OCI-LY7 (cell line): ENCODE measurements around the gene EMX2. TPM values are rescaled to one million over a fixed set of nuclear protein-coding genes. Genes with fewer than 3 reads are reported as not detected.

ENCODE experiments used
- BruUV-seq: library from RNA; stranded (reverse); fragments of 400-500 nt; replicated peaks from 2 replicates; lab custom pipeline; 2021; lab: Mats Ljungman, UMichigan
- CTCF ChIA-PET: fragments of 300-600 bp; sonication (Branson Sonifier 250); formaldehyde crosslinking; loops from one replicate; lab custom pipeline; 2022; ENCODE audit warnings: antibody characterized with exemption; ENCODE audit not compliant: unreplicated experiment; lab: Charles Lee
- POLR2A ChIA-PET: fragments of 300-600 bp; sonication (Branson Sonifier 250); formaldehyde crosslinking; loops from one replicate; lab custom pipeline; 2022; ENCODE audit warnings: antibody characterized with exemption; lab: Charles Lee
- DNase-seq: peaks from one replicate; pipeline ENCODE4 v3.0.0-alpha.2; 2015; ENCODE audit warnings: low spot score
- H2AFZ ChIP-seq: fragments of 200-600 bp; sonication (generic), shearing (Covaris generic); 2 replicates; pipeline ENCODE4 v1.6.1; 2014; ENCODE audit warnings: mild to moderate bottlenecking, antibody characterized with exemption, low read length, moderate library complexity
- H3K27ac ChIP-seq: fragments of 200-600 bp; sonication (generic); 2 replicates; pipeline ENCODE4 v1.5.1; 2014; ENCODE audit warnings: mixed run types, low read depth, mild to moderate bottlenecking, moderate library complexity, low read length, inconsistent platforms; ENCODE audit not compliant: poor library complexity, severe bottlenecking
- H3K36me3 ChIP-seq: fragments of 200-600 bp; sonication (generic); 2 replicates; pipeline ENCODE4 v1.6.1; 2014; ENCODE audit warnings: mild to moderate bottlenecking, antibody characterized with exemption, low read length, moderate library complexity, mixed read lengths; ENCODE audit not compliant: insufficient read depth
- H3K4me1 ChIP-seq: fragments of 200-600 bp; sonication (generic); 2 replicates; pipeline ENCODE4 v1.5.1; 2014; ENCODE audit warnings: mild to moderate bottlenecking, low read length; ENCODE audit not compliant: insufficient read depth, poor library complexity, severe bottlenecking
- H3K4me2 ChIP-seq: fragments of 200-600 bp; sonication (generic); 2 replicates; pipeline ENCODE4 v1.6.1; 2014; ENCODE audit warnings: mild to moderate bottlenecking, low read length
- H3K4me3 ChIP-seq: fragments of 200-600 bp; sonication (generic); 2 replicates; pipeline ENCODE4 v1.5.1; 2014; ENCODE audit warnings: mild to moderate bottlenecking, low read depth, low read length; ENCODE audit not compliant: poor library complexity, severe bottlenecking
- H3K79me2 ChIP-seq: fragments of 200-600 bp; sonication (generic); 2 replicates; pipeline ENCODE4 v1.6.1; 2016; ENCODE audit warnings: low read depth, mild to moderate bottlenecking, low read length, moderate library complexity, mixed read lengths; ENCODE audit not compliant: insufficient read depth
- H3K9me2 ChIP-seq: fragments of 200-600 bp; sonication (generic); 2 replicates; pipeline ENCODE4 v1.6.1; 2016; ENCODE audit warnings: mild to moderate bottlenecking, low read length, mixed read lengths; ENCODE audit not compliant: insufficient read depth
- H3K9me3 ChIP-seq: fragments of 200-600 bp; sonication (generic); 2 replicates; pipeline ENCODE4 v1.6.1; 2014; ENCODE audit warnings: mild to moderate bottlenecking, mixed run types, low read length, mixed read lengths
- H4K20me1 ChIP-seq: fragments of 200-600 bp; sonication (generic); 2 replicates; pipeline ENCODE4 v1.6.1; 2014; ENCODE audit warnings: mild to moderate bottlenecking, antibody characterized with exemption, low read length, moderate library complexity, mixed read lengths; ENCODE audit not compliant: insufficient read depth
- EZH2phosphoT487 ChIP-seq: fragments of 200-600 bp; sonication (generic); IDR thresholded peaks from 2 replicates; pipeline ENCODE4 v1.6.1; 2018; ENCODE audit warnings: low read depth, borderline replicate concordance, mild to moderate bottlenecking, mixed run types, antibody characterized with exemption, low read length, moderate library complexity, mixed read lengths
- intact Hi-C: fragments of 100-400 bp; cut with micrococcal nuclease; formaldehyde crosslinking; loops from one replicate; pipeline ENCODE4 v1.10.0; 2022; ENCODE audit not compliant: unreplicated experiment
- total RNA-seq, 2 experiments: library from RNA; depleted of rRNA in 1 of 2; stranded (reverse); fragments of >200 nt in 1 of 2; shearing (Covaris generic) in 1 of 2; gene quantifications; 2 replicates each; pipeline ENCODE4 v1.2.3, GENCODE V29; 2014 to 2022
- TF ChIP-seq, protein P1 (sequence below): fragments of 200-600 bp; sonication (generic); conservative IDR thresholded peaks from 2 replicates; pipeline ENCODE4 v1.5.1; 2014; ENCODE audit warnings: mild to moderate bottlenecking, antibody characterized with exemption, low read length, moderate library complexity, mixed read lengths

The EMX2 gene
- total RNA-seq, 2 experiments from 2014 or later, result not detected

DNA sequence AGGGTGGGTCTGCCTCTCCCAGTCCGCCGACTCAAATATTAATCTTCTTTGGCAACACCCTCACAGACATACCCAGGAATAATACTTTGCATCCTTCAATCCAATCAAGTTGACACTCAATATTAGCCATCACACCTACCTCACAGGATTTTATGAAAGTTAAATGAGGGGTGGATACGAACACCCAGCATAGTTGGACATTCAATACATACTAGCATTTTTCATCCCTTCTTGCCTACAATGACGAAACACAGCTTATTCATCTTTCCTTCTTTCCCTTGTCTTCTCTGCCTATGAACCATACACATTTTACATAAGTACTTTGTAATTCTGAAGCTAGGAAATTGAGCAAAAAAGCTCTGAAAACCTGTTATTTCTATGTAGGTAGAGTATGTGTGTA is 48.5 kb downstream of the EMX2 start:
- H3K4me3 ChIP-seq, result no peak overlapping the region
- no TSS peak for BruUV-seq
- DNase-seq, result no peak
- intact Hi-C loops, result no loop called here
- H2AFZ ChIP-seq, result no peak overlapping the region
- no peaks in the 10 kb centered on the region for H3K9me3 ChIP-seq
- H3K36me3 ChIP-seq, result no peaks in the 10 kb centered on the region
- no peak overlapping the region for H3K4me2 ChIP-seq
- ChIA-PET CTCF (no interaction called here), POLR2A (no interaction called here)
- no peak overlapping the region for H3K27ac ChIP-seq
- no peaks in the 10 kb centered on the region for H3K4me1 ChIP-seq
- TF ChIP-seq EZH2phosphoT487, result no peak
- TF ChIP-seq, protein P1, sequence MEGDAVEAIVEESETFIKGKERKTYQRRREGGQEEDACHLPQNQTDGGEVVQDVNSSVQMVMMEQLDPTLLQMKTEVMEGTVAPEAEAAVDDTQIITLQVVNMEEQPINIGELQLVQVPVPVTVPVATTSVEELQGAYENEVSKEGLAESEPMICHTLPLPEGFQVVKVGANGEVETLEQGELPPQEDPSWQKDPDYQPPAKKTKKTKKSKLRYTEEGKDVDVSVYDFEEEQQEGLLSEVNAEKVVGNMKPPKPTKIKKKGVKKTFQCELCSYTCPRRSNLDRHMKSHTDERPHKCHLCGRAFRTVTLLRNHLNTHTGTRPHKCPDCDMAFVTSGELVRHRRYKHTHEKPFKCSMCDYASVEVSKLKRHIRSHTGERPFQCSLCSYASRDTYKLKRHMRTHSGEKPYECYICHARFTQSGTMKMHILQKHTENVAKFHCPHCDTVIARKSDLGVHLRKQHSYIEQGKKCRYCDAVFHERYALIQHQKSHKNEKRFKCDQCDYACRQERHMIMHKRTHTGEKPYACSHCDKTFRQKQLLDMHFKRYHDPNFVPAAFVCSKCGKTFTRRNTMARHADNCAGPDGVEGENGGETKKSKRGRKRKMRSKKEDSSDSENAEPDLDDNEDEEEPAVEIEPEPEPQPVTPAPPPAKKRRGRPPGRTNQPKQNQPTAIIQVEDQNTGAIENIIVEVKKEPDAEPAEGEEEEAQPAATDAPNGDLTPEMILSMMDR, result no peak
- no peaks in the 10 kb centered on the region for H3K9me2 ChIP-seq
- H4K20me1 ChIP-seq, result no peaks in the 10 kb centered on the region
- no peaks in the 10 kb centered on the region for H3K79me2 ChIP-seq

DNA sequence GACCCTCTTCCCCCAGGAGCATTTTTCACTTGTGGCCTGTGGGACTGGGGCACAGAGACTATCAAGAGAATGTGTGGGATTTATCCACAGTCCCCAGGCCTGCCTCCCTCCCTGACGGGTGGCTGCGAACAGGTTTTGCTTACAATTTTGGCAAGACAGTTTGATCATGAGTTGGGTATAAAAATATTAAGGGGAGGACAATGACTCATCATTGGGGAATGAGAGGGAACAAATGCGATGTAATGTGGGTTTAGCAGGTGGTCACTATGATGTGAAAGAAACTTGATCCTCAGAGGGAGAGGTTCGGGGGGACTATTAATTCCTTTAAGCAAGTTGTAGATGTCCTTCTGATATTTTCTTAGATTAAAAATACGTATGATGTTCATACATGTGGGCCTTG is 52.2 kb downstream of the EMX2 start:
- H3K27ac ChIP-seq, result no peak overlapping the region
- H4K20me1 ChIP-seq, result no peaks in the 10 kb centered on the region
- no peak overlapping the region for H2AFZ ChIP-seq
- no peaks in the 10 kb centered on the region for H3K4me1 ChIP-seq
- no peaks in the 10 kb centered on the region for H3K9me2 ChIP-seq
- no peak for DNase-seq
- H3K4me3 ChIP-seq, result no peak overlapping the region
- ChIA-PET CTCF (no interaction called here), POLR2A (no interaction called here)
- intact Hi-C loops, result no loop called here
- no peaks in the 10 kb centered on the region for H3K36me3 ChIP-seq
- TF ChIP-seq, protein P1, result no peak
- no peak for TF ChIP-seq EZH2phosphoT487
- no peaks in the 10 kb centered on the region for H3K9me3 ChIP-seq
- no TSS peak for BruUV-seq
- H3K4me2 ChIP-seq, result no peak overlapping the region
- no peaks in the 10 kb centered on the region for H3K79me2 ChIP-seq

- DNase-seq, result no peak
- H3K9me3 ChIP-seq, result no peaks in the 10 kb centered on the region
- TF ChIP-seq, protein P1, result no peak
- H3K79me2 ChIP-seq, result no peaks in the 10 kb centered on the region
- H3K9me2 ChIP-seq, result no peaks in the 10 kb centered on the region
- no peaks in the 10 kb centered on the region for H3K4me1 ChIP-seq
- POLR2A ChIA-PET, result no interaction called here
- no peaks in the 10 kb centered on the region for H4K20me1 ChIP-seq
- intact Hi-C loops, result no loop called here
- H3K36me3 ChIP-seq, result no peaks in the 10 kb centered on the region
- H3K4me2 ChIP-seq, result no peak overlapping the region
- H3K27ac ChIP-seq, result no peak overlapping the region
- CTCF ChIA-PET, result no interaction called here
- H2AFZ ChIP-seq, result no peak overlapping the region
- H3K4me3 ChIP-seq, result no peak overlapping the region
- no TSS peak for BruUV-seq
These were observed 54.2 kb downstream of the EMX2 start for GRCh38 chr10:117596706-117597105.
